Liver (tissue), 9 donors: Measurements from ENCODE around the gene CHD5. TPM values are rescaled to one million over a fixed set of nuclear protein-coding genes. Genes with fewer than 3 reads are reported as not detected.

Source experiments
- DNase-seq: peaks from one replicate; pipeline ENCODE4 v3.0.0-alpha.2; 2017; ENCODE audit warnings: low spot score
- H3K27ac ChIP-seq, 2 donors: one replicate each; pipeline ENCODE4 v1.7.0; 2013; ENCODE audit warnings: inconsistent platforms in 2 of 2, low read length in 2 of 2, control low read depth in 1 of 2, low read depth in 1 of 2, mild to moderate bottlenecking in 1 of 2
- H3K27me3 ChIP-seq, 4 donors: one replicate each; pipeline versions ENCODE4 v1.6.1 to v1.7.0; 2013; ENCODE audit warnings: low read length in 3 of 4, inconsistent platforms in 1 of 4, mild to moderate bottlenecking in 1 of 4, moderate library complexity in 1 of 4; ENCODE audit not compliant: control insufficient read depth in 4 of 4, insufficient read depth in 4 of 4
- H3K36me3 ChIP-seq, 4 donors: one replicate each; pipeline versions ENCODE4 v1.6.1 to v1.7.0; 2013; ENCODE audit warnings: low read length in 3 of 4, mild to moderate bottlenecking in 3 of 4, low read depth in 1 of 4, moderate library complexity in 1 of 4; ENCODE audit not compliant: control insufficient read depth in 4 of 4, insufficient read depth in 3 of 4
- H3K4me1 ChIP-seq, 4 donors: one replicate each; pipeline versions ENCODE4 v1.6.1 to v1.7.0; 2013; ENCODE audit warnings: low read length in 3 of 4, mild to moderate bottlenecking in 3 of 4, moderate library complexity in 1 of 4; ENCODE audit not compliant: control insufficient read depth in 4 of 4, insufficient read depth in 4 of 4
- H3K4me3 ChIP-seq, 3 donors: one replicate each; pipeline versions ENCODE4 v1.6.1 to v1.7.0; 2013; ENCODE audit warnings: low read length in 3 of 3, control low read depth in 1 of 3, low read depth in 1 of 3, mild to moderate bottlenecking in 1 of 3
- H3K9ac ChIP-seq, 2 donors: one replicate each; pipeline ENCODE4 v1.7.0; 2013; ENCODE audit warnings: low read length in 2 of 2, mild to moderate bottlenecking in 2 of 2, moderate library complexity in 2 of 2, control low read depth in 1 of 2, low read depth in 1 of 2
- H3K9me3 ChIP-seq, 4 donors: one replicate each; pipeline versions ENCODE4 v1.6.1 to v1.7.0; 2013; ENCODE audit warnings: low read length in 3 of 4; ENCODE audit not compliant: control insufficient read depth in 4 of 4
- ATF3 ChIP-seq: IDR thresholded peaks from 2 replicates; pipeline ENCODE4 v1.6.1; 2016; ENCODE audit warnings: antibody characterized with exemption
- CTCF ChIP-seq: fragments of 150-350 bp; IDR thresholded peaks from 2 replicates; pipeline ENCODE4 v1.5.1; 2017; ENCODE audit warnings: improper control_type of control experiment, low read depth, low read length; ENCODE audit not compliant: missing input control
- FOXA2 ChIP-seq: IDR thresholded peaks from 2 replicates; pipeline ENCODE4 v1.6.1; 2016; ENCODE audit warnings: antibody characterized with exemption
- GABPA ChIP-seq, 2 donors: IDR thresholded peaks in 1 of 2; conservative IDR thresholded peaks in 1 of 2; 2 replicates each; pipeline ENCODE4 v1.6.1; 2016; ENCODE audit warnings: antibody characterized with exemption in 2 of 2, mild to moderate bottlenecking in 1 of 2, moderate library complexity in 1 of 2
- HNF4A ChIP-seq, 2 donors: conservative IDR thresholded peaks; 2 replicates each; pipeline ENCODE4 v1.6.1; 2016; ENCODE audit warnings: antibody characterized with exemption in 2 of 2, mild to moderate bottlenecking in 2 of 2
- HNF4G ChIP-seq: IDR thresholded peaks from 2 replicates; pipeline ENCODE4 v1.6.1; 2016; ENCODE audit warnings: antibody characterized with exemption
- JUND ChIP-seq, 2 donors: IDR thresholded peaks; 2 replicates each; pipeline ENCODE4 v1.6.1; 2016; ENCODE audit warnings: antibody characterized with exemption in 2 of 2
- MAX ChIP-seq: IDR thresholded peaks from 2 replicates; pipeline ENCODE4 v1.6.1; 2016; ENCODE audit warnings: antibody characterized with exemption
- NR2F2 ChIP-seq: IDR thresholded peaks from 2 replicates; pipeline ENCODE4 v1.6.1; 2016; ENCODE audit warnings: antibody characterized with exemption
- RAD21 ChIP-seq, 2 donors: IDR thresholded peaks; 2 replicates each; pipeline ENCODE4 v1.6.1; 2016; ENCODE audit warnings: antibody characterized with exemption in 2 of 2, mild to moderate bottlenecking in 2 of 2
- REST ChIP-seq: IDR thresholded peaks from 2 replicates; pipeline ENCODE4 v1.6.1; 2016; ENCODE audit warnings: antibody characterized with exemption, mild to moderate bottlenecking
- RXRA ChIP-seq, 2 donors: IDR thresholded peaks; 2 replicates each; pipeline ENCODE4 v1.6.1; 2017 to 2018; ENCODE audit warnings: antibody characterized with exemption in 2 of 2, mild to moderate bottlenecking in 1 of 2
- SP1 ChIP-seq: IDR thresholded peaks from 2 replicates; pipeline ENCODE4 v1.6.1; 2018; ENCODE audit warnings: antibody characterized with exemption, mild to moderate bottlenecking
- TAF1 ChIP-seq: conservative IDR thresholded peaks from 2 replicates; pipeline ENCODE4 v1.6.1; 2016; ENCODE audit warnings: antibody characterized with exemption, mild to moderate bottlenecking
- WGBS: extraction: QIAGEN DNeasy Blood & Tissue Kit; methylation state at CpG from one replicate; pipeline ENCODE4 v1.1.7; 2013; 5-methylcytosine and 5-hydroxymethylcytosine counted together
- polyA plus RNA-seq, 2 donors: library from polyadenylated mRNA; stranded (reverse) in 1 of 2; unstranded in 1 of 2; fragments of 200-250 nt in 1 of 2; fragments of >200 nt in 1 of 2; fragmentation: Nextera tagmentation in 1 of 2; extraction: Ambion mirVana in 1 of 2; gene quantifications; one replicate each; pipeline versions ENCODE4 v1.2.1 to v1.2.3, GENCODE V29; 2013 to 2015
- total RNA-seq, 2 donors: library from RNA; depleted of rRNA; stranded (reverse); fragments of >200 nt; gene quantifications; one replicate each; pipeline ENCODE4 v1.2.3, GENCODE V29; 2014
- TF ChIP-seq, protein P1 (sequence below): IDR thresholded peaks from 2 replicates; pipeline ENCODE4 v1.6.1; 2016; ENCODE audit warnings: antibody characterized with exemption
- donor health status: healthy.
- donor health status: healthy.
- donor health status: healthy.
- donor health status: healthy.
- donor health status: healthy.

CHD5 gene
- total and polyA plus RNA-seq, 4 donors: under 0.01 to 0.08 TPM; not detected in 2

- H3K9ac ChIP-seq: no peak overlapping the region
- no peak overlapping the region for H3K27ac ChIP-seq
- H3K36me3 ChIP-seq: no peaks in the 10 kb centered on the region
- peaks cover 0 to 4% (median 0%) of the 10 kb centered on the region in 4 donors for H3K4me1 ChIP-seq
- no peaks in the 10 kb centered on the region for H3K27me3 ChIP-seq
- no peak overlapping the region for H3K4me3 ChIP-seq
- WGBS: 85% methylated on average over 9 of the region's 9 CpGs
- DNase-seq: no peak
- TF ChIP-seq, protein P1, sequence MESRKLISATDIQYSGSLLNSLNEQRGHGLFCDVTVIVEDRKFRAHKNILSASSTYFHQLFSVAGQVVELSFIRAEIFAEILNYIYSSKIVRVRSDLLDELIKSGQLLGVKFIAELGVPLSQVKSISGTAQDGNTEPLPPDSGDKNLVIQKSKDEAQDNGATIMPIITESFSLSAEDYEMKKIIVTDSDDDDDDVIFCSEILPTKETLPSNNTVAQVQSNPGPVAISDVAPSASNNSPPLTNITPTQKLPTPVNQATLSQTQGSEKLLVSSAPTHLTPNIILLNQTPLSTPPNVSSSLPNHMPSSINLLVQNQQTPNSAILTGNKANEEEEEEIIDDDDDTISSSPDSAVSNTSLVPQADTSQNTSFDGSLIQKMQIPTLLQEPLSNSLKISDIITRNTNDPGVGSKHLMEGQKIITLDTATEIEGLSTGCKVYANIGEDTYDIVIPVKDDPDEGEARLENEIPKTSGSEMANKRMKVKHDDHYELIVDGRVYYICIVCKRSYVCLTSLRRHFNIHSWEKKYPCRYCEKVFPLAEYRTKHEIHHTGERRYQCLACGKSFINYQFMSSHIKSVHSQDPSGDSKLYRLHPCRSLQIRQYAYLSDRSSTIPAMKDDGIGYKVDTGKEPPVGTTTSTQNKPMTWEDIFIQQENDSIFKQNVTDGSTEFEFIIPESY: no peak
- no peak for TF ChIP-seq FOXA2
- TF ChIP-seq RXRA (IDR thresholded peaks at IDR 0.05): no peak
- no peak for TF ChIP-seq REST
- TF ChIP-seq GABPA (IDR thresholded peaks at IDR 0.05 in 1 of 2, conservative IDR thresholded peaks at IDR 0.05 in 1 of 2): no peak
- TF ChIP-seq CTCF: no peak
- no peak for TF ChIP-seq HNF4A (conservative IDR thresholded peaks at IDR 0.05)
- TF ChIP-seq JUND (IDR thresholded peaks at IDR 0.05): no peak
- no peak for TF ChIP-seq HNF4G
- TF ChIP-seq ATF3: no peak
- no peak for TF ChIP-seq NR2F2
- TF ChIP-seq TAF1: no peak
- TF ChIP-seq RAD21 (IDR thresholded peaks at IDR 0.05): no peak
- TF ChIP-seq SP1: no peak
- no peak for TF ChIP-seq MAX
- H3K9me3 ChIP-seq: no peaks in the 10 kb centered on the region
These were observed 28.8 kb downstream of the CHD5 start for GRCh38 chr1:6151291-6151822.
